ENCODE data around the gene SLC9B1.

- TF ChIP-seq POLR2AphosphoS5 (IDR thresholded peaks at IDR 0.05; ENCODE audit: borderline replicate concordance, low read depth, low read length) (no peak), EZH2 (IDR thresholded peaks at IDR 0.05) (no peak), FOXP2 (optimal IDR thresholded peaks at IDR 0.05; ENCODE audit: control extremely low read depth, extremely low read length, insufficient read depth) (no peak)
Observed at GRCh38 chr4:102945066-102945465, 74.4 kb downstream of the SLC9B1 start.
